PC-3 (cell line): ENCODE results near the gene KRT28.

Experiments used
- CTCF ChIP-seq: fragments of 300-600 bp; sonication (generic); conservative IDR thresholded peaks from 2 replicates; pipeline ENCODE4 v1.5.1; 2017; ENCODE audit warnings: antibody characterized with exemption, low read depth, mild to moderate bottlenecking, low read length
- EZH2 ChIP-seq: fragments of 300-600 bp; sonication (generic); IDR thresholded peaks from one replicate; pipeline ENCODE4 v1.6.1; 2017; ENCODE audit warnings: antibody characterized with exemption, mild to moderate bottlenecking, low read length; ENCODE audit not compliant: unreplicated experiment
- EZH2phosphoT487 ChIP-seq: fragments of 300-600 bp; sonication (generic); IDR thresholded peaks from 2 replicates; pipeline ENCODE4 v1.6.1; 2018; ENCODE audit warnings: mild to moderate bottlenecking, antibody characterized with exemption, low read length, borderline replicate concordance

- TF ChIP-seq CTCF = no peak
- TF ChIP-seq EZH2 = no peak
- TF ChIP-seq EZH2phosphoT487 = no peak
These were observed 36.0 kb downstream of the KRT28 start for GRCh38 chr17:40763752-40764151.
